ENCODE data around the gene STAU1.
A peak's percentile ranks its signal among the peaks of the same experiment; 100 is the strongest.
"Not testable (repeated sequence)": the region's sequence is repeated elsewhere in the genome, so short reads cannot be mapped to it uniquely, and the experiment has no call there.

Gene STAU1

DNA sequence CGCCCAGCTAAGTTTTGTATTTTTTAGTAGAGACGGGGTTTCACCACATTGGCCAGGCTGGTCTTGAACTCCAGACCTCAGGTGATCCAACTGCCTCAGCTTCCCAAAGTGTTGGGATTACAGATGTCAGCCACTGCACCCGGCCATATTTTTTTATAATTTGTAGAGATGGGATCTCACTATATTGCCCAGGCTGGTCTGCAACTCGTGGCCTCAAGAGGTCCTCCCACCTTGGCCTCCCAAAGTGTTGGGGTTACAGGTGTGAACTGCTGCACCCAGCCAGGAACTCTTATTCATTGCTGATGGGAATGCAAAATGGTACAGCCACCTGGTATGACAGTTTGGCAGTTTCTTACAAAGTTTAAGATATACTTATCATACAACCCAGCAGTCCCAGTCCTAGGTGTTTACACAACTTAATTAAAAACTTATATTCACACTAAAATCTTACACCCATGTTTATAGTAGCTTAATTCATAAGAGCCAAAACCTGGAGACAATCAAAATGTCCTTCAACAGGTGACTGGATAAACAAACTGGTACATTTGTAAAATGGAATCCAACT lies 11.7 kb upstream of the STAU1 start:
- Histone ChIP-seq H3K4me3 (replicated peaks; ENCODE audit: low read depth, low read length) (no peak overlapping the region), H3K27me3 (replicated peaks; ENCODE audit: control insufficient read depth, insufficient read depth, low read length) (no peaks in the 10 kb centered on the region), H3K36me3 (ENCODE audit: control insufficient read depth, insufficient read depth, low read length) (no peaks in the 10 kb centered on the region)
- TF ChIP-seq, protein P1, sequence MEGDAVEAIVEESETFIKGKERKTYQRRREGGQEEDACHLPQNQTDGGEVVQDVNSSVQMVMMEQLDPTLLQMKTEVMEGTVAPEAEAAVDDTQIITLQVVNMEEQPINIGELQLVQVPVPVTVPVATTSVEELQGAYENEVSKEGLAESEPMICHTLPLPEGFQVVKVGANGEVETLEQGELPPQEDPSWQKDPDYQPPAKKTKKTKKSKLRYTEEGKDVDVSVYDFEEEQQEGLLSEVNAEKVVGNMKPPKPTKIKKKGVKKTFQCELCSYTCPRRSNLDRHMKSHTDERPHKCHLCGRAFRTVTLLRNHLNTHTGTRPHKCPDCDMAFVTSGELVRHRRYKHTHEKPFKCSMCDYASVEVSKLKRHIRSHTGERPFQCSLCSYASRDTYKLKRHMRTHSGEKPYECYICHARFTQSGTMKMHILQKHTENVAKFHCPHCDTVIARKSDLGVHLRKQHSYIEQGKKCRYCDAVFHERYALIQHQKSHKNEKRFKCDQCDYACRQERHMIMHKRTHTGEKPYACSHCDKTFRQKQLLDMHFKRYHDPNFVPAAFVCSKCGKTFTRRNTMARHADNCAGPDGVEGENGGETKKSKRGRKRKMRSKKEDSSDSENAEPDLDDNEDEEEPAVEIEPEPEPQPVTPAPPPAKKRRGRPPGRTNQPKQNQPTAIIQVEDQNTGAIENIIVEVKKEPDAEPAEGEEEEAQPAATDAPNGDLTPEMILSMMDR (IDR thresholded peaks at IDR 0.05; ENCODE audit: insufficient read depth, low read length, poor library complexity, severe bottlenecking), result no peak
- DNase-seq (ENCODE audit: extremely low read depth, insufficient read length), result no peak

- not testable (repeated sequence) for H3K4me3 ChIP-seq (replicated peaks; ENCODE audit: low read depth, low read length); DNase-seq (ENCODE audit: extremely low read depth, insufficient read length); H3K36me3 ChIP-seq (ENCODE audit: control insufficient read depth, insufficient read depth, low read length); H3K27me3 ChIP-seq (replicated peaks; ENCODE audit: control insufficient read depth, insufficient read depth, low read length)
Measured at GRCh38 chr20:49192944-49193518, 4.9 kb upstream of the STAU1 start.

- TF ChIP-seq, protein P1 (IDR thresholded peaks at IDR 0.05; ENCODE audit: insufficient read depth, low read length, poor library complexity, severe bottlenecking), result no peak
- peak overlapping the region; percentile 70 for H3K4me3 ChIP-seq (replicated peaks; ENCODE audit: low read depth, low read length)
- DNase-seq (ENCODE audit: extremely low read depth, insufficient read length), result no peak
- no peaks in the 10 kb centered on the region for H3K27me3 ChIP-seq (replicated peaks; ENCODE audit: control insufficient read depth, insufficient read depth, low read length)
- peaks cover 2% of the 10 kb centered on the region; the same call in 1 of the 2 replicates for H3K36me3 ChIP-seq (ENCODE audit: control insufficient read depth, insufficient read depth, low read length)
Measured at GRCh38 chr20:49187330-49187850, 744 bp downstream of the STAU1 start.

DNA sequence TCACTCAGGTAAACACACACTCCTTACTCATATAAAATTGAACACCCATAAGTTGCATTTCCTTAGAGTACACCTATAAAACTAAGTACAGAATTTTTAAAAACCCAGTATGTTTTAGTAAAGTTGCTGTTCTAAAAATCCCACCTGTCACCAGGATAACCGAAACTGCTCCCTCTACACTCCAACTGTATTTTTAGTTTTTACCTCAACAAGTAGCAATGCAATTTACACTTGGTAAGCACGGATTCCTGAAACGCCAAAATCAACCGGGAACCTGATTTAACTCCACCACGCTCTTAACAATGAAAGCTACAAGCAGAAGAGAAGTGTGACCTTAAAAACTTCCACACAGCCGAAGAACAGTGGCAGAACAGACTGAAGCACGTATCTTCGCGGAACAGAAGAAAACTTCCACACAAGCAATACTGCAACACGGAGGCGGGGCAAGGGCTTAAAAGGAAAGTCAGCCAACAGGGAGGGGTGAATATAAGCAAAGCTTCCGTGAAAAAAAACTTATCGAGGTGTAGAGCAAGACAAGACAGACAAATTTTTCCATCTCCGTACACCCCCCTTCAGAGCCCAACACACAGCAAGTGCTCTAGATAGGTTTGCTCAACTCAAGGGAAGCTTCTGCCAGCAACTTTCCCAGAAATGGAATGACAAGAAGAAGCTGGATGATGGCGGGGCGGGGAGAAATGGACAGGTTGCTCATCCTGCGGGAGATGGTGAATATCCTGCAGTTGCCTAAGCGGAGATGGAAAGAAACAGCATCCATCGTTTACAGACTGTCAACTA lies 1.4 kb downstream of the STAU1 start:
- peak overlapping the region; percentile 70 for H3K4me3 ChIP-seq (replicated peaks; ENCODE audit: low read depth, low read length)
- TF ChIP-seq, protein P1 (IDR thresholded peaks at IDR 0.05; ENCODE audit: insufficient read depth, low read length, poor library complexity, severe bottlenecking), result no peak
- peaks cover 2% of the 10 kb centered on the region; the same call in 1 of the 2 replicates for H3K36me3 ChIP-seq (ENCODE audit: control insufficient read depth, insufficient read depth, low read length)
- no peaks in the 10 kb centered on the region for H3K27me3 ChIP-seq (replicated peaks; ENCODE audit: control insufficient read depth, insufficient read depth, low read length)
- no peak for DNase-seq (ENCODE audit: extremely low read depth, insufficient read length)

DNA sequence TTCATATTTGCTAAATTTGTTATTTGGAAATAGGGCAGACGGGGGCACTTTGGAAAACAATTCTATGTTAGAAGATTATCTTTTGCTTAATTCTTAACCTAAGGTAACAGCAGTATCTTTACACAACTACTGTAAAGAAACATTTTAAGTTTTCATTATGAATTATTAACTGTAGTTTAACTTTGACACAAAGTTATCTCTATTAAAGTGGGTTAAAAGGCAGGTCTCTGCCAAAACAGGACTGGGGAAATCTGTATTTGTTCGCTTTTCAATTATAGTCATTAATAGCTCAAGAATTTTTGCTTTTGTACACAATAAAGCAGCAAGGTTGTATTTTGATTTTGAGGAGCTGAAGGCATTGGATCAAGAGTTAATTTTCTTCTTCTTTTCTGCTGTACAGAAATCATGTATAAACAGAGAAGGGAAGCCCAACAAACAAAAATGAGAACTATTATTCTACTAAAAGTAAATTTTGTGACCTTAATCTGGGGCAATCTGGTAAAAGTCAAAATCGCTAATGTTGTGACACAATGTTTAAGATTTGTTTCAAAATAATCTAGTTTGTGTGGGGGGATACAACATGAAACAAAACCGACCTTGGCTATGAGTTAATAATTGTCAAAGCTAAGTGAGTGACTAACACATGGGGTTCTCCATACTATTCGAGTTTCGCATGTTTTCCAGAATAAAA lies 2.9 kb downstream of the STAU1 start:
- TF ChIP-seq, protein P1 (IDR thresholded peaks at IDR 0.05; ENCODE audit: insufficient read depth, low read length, poor library complexity, severe bottlenecking), result no peak

More for the DNA sequence above, 2.9 kb downstream of the STAU1 start:
- no peak for DNase-seq (ENCODE audit: extremely low read depth, insufficient read length)
- peaks cover 2% of the 10 kb centered on the region; the same call in 1 of the 2 replicates for H3K36me3 ChIP-seq (ENCODE audit: control insufficient read depth, insufficient read depth, low read length)
- H3K27me3 ChIP-seq (replicated peaks; ENCODE audit: control insufficient read depth, insufficient read depth, low read length), result no peaks in the 10 kb centered on the region
- no peak overlapping the region for H3K4me3 ChIP-seq (replicated peaks; ENCODE audit: low read depth, low read length)

Data from GM06990 (cell line).